Suprapubic skin (tissue), 3 donors: ENCODE results near the gene SVIL.

Source experiments
- CTCF ChIP-seq, 2 donors: fragments of 200-600 bp in 1 of 2; fragments of 450-650 bp in 1 of 2; sonication (generic) in 1 of 2; IDR thresholded peaks; one replicate each; pipeline ENCODE4 v1.5.1; 2016 to 2019; ENCODE audit warnings: antibody characterized with exemption in 2 of 2, mild to moderate bottlenecking in 1 of 2, moderate library complexity in 1 of 2
- POLR2A ChIP-seq, 2 donors: fragments of 450-650 bp; IDR thresholded peaks; one replicate each; pipeline ENCODE4 v1.6.1; 2017; ENCODE audit warnings: antibody characterized with exemption in 2 of 2, mild to moderate bottlenecking in 2 of 2, moderate library complexity in 2 of 2

- TF ChIP-seq POLR2A (IDR thresholded peaks at IDR 0.05) (no peak), CTCF (IDR thresholded peaks at IDR 0.05) (no peak)
These were observed 39.0 kb downstream of the SVIL start for GRCh38 chr10:29595636-29596225.
